NCI-H2227 treated with DMSO at 0.1 percent for 48 hours (cell line): ENCODE results near the gene OGDH.

Experiments used
- DNase-seq: peaks from one replicate; lab custom pipeline; 2025; lab: John Stamatoyannopoulos, UW

Gene OGDH

DNA sequence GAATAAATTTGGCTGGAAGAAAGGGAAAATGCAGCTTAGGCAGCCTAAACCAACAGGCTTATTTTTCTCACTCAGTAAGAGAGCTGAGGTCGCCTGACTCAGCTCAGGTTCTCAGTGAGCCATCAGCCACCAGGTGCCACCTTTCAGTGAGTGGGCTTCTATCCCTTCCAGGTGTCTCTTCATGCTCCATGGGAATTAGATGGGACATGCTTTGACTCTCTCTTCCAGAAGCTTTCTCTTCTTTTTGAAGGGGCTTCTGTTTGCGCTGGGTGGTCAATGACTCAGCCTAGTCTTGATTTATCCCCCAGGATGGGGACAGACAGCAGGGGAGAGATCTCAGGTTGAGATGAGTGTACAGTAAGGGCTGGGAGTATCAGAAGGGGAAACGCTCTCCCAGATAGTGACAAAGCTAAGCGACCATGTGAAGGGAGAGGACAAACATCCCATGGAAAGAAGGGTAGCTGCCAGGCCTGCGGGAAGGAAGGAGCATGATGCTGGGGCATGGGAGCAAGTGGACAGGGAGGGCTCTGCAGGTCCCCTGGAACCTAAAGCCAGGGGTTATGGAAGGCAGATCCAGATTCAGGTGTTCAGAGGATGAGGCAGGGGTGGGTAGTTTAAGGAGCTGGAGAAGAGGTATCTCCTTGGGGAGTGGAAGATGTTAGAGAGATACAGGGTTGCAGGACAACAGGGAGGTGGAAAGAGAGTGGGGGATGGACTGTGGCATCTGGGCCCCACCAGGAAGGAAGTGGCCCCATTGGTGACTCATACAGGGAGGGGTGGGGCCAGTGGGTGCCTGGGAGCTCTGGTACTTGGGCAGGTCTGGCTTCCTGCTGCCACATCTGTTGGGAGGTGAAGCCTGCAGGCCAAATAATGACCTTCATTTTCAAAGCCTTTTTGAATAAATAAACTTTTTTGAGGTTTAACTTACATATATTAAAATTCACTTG lies 32.5 kb downstream of the OGDH start:
- DNase-seq, result no peak

DNA sequence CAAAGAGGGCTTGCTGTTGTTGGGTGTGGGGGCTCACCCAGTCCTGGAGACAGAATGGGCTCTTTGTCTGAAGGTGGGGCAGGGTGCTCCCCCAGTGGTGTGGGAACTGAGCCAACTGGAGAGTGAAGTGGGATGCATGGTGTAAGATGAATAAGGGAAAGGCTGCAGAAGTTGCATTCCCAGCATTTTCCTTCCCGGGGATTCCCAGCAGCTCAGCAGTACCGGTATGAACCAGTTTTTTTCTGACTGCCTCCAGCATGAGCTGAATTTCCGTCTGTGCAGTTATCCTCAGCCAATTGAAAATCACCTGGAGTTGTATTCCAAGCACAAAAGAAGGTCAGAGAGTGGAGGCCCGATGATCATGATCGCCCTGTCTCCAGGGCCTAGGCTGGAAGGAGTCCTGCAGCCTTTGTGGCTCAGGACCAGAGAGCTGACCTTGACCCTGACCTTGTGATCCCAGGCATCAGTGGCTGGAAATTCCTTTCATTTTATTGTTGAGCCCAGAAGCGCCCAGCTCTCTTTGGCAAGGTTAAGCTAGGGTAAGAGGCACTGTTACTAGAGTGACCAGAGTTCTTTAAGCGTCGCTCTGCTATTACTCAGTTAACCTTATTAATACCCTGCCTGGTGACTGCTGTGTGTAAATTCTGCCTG lies 33.4 kb downstream of the OGDH start:
- DNase-seq, result peak; percentile 17

DNA sequence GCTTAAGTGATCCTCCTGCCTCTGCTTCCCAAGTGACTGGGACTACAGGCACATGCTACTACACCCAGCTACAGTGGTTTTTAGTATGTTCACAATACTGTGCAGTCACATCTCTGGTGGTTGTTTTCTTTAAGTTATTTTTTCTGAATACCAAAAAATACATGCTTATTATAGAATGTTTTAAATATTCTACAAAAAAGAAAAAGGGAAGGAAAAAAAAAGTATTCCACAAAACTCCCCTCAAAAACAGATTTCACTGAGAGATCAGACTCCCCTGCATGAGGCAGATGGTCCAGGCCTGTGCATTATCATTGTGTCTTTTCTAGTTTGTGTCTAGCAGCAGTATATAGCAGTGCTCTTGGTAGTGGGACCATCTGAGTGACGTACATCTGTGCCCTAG lies 36.8 kb downstream of the OGDH start:
- no peak for DNase-seq

DNA sequence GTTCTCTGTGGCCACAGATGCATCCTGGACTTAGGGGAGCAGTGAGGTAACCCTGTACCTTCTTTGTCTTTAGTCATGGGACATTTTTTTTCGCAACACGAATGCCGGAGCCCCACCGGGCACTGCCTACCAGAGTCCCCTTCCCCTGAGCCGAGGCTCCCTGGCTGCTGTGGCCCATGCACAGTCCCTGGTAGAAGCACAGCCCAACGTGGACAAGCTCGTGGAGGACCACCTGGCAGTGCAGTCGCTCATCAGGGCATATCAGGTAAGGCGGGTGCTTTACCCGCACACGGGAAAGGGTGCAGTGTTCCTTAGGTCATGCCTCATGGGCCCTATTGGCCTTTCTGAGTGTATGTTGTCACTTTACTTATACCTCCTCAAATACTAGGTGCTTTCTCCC lies 38.8 kb downstream of the OGDH start:
- no peak for DNase-seq

DNA sequence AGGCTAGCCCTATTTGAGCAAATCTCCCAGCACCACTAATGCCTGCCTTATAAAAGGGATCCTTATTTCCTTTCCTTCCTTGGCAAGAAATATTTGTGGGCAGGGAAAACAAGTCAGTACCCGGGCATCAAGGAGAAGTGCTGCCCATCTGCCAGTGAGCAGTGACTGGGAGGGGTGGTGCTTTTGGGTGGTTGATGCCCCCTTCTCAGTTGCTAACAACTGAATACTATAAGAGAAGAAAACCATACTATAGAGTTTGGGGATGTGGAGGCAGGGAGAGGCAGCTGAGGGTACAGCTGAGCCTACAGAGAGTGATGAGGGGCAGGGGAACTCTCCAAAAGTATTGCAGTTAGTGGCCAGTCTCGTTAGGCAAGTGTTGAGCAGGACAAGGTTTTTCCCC lies 39.3 kb downstream of the OGDH start:
- no peak for DNase-seq

DNA sequence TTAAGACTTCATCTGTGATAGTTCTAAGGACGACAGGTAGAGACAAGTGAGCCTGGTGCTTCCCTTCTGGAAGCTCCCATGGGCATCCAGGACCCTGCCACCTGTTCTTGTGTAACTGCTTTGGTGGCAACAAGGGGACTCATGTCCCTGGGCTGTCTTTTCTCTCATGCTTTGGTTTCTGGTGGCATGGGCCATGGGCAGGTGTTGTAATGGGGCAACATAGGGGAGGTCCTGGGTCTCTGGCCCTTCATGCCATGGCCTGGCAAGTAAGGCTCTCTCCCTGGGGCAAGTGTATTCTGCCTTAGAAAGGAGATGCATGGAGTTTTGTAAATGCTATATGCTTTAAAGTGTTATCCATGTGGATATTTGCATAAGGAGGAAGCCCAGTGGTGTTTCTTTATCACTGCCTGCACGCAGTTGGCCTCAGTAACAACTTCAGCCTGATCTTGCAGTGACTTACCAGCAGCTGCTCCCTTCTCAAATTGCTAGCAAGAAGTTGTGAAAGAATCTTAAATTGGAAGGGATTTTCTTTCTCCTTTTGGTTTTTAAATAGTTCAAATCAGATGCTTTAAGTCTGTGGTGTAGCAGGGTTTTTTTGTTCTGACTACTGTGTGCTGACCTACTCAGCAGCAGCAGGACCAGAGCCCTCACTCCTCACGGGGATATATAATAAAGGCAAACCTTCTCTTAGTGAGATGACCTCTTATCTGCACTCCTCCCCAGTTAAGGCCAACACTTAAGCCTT lies 39.9 kb downstream of the OGDH start:
- no peak for DNase-seq

DNA sequence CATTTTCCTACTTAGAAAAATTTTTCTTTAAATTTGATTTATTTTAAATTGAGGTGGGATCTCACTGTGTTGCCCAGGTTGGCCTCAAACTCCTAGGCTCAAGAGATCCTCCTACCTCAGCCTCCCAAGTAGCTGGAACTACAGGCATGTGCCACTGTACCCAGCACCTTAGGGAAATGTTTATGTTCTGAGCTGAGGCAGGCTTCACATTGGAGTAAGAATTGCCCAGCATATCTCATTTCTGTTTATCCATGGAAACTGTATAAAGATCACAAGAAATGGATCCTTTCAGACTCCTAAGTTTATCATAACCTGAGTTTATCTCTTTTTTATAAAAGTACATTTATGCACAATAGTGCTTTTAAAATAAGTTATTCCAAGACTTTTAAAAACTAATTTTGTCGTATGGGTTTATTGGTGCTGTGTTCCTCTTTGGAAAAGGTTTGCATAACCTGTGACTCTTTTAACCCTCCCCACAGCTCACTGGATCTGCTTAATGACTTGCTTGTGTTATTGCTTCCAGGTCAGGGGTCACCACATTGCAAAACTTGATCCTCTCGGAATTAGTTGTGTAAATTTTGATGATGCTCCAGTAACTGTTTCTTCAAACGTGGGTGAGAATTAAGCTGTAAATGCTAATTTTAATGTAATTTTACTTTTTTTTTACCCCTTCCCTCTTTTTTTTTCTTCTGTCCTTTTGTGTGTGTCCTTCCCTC lies 40.7 kb downstream of the OGDH start:
- DNase-seq, result no peak

DNA sequence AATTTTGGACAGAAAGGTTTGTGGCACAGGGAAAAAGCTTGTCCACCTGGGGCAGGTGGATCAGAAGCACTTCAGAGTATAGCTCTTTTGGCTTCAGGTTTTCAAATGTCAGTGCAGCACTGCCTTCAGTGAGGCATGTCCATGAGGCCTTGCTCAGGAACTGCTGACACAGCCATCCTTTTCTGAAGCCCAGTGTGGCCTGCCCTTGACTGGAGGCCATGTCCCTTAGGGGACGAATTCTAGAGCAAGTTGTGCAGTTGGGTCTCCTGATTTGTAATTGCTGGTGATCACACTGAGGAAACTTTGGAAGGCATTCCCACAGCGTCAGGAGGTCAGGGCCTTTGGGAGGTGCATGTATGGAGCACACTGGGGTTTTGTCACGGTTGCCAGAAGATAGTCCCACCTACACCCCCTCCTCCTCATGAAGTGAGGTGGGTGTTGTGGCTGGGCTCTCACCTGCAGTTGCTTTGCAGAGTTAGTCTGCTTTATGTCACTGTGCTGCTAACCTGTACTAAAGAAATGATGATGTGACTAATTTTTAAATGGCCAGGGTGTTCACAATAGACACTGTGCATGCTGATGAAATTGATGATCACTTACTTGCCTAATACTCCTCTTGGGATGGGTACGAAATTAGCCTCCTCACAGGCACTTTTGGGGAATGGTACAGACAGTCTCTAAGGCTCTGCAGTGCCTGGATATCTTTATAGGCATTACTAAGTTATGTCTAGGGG lies 41.7 kb downstream of the OGDH start:
- no peak for DNase-seq

DNA sequence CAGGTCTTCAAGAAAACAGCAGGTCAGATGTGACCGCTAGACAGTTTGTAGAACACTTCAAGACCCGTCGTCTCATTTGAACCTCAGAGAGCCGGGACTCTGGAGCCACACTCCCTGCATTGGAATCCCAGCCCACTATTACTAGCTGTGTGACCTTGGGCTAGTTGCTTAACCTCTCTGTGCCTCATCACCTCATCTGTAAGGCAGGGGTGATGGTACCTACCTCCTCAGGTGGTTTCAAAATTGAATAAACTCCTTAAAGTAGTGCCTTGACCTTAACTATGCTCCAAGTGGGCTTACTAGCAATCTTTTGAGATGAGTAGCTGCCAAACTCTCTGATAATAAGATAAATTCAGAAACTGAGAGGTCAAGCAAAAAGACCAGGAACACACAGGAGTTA lies 43.8 kb downstream of the OGDH start:
- DNase-seq, result no peak

DNA sequence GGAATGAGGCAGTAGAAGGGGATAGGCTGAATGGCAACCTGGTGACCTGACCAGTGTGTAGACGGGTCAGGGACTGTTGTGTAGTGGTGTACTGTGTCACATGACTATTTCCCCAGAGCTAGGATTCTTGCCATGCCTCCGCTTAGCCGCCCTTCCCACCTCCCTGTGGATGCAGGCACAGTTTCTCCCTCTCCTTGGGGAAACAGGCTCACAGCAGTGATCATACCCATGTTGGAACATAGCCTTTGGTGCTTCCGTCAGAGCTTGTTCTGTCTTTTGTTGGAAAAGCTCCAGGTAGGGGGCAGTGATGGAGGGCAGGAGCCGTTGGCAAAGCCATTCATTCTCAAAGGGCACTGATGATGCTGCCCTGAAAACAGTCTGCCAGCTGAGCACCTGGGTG lies 44.3 kb downstream of the OGDH start:
- DNase-seq, result no peak

DNA sequence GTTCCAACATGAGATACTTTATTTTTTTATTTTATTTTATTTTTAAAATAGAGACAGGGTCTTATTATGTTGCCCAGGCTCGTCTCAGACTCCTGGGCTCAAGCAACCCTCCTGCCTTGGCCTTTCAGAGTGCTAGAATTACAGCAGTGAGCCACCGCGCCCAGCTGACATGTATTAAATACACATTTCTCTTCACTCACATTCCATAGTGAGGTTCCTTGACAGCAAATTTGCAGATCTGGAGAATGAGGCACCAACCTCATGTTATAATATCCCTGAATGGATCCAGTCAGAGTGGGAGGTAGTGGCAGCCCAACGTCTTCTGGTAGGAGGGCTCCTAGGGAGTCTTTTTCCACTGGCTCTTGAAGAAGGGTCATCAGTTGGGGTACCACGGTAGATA lies 46.1 kb downstream of the OGDH start:
- no peak for DNase-seq

DNA sequence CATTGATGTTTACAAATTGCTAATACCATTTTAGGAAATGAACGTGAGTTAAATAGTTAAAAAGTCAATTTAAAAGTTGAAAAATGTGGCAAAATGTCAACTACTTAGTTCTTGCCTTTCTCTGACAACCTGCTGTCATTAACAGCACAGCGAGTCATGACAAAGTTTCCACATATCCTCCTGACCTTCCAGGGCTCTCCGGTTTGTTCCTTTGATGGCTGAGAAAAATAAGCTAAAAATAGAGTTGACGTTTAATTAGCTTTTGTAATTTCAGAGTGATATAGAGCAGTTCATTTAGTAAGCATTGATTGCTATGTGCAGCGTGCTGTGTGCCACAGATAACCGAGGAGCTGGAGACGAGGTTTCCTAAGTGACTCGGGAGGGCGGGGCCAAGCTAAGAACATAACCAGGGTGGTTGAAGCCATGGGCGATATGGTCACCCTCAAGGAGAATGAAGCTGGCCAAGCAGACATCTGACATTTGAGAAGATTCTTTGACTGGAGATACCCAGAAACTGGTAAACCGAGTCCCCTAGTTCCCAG lies 47.9 kb downstream of the OGDH start:
- DNase-seq, result no peak

DNA sequence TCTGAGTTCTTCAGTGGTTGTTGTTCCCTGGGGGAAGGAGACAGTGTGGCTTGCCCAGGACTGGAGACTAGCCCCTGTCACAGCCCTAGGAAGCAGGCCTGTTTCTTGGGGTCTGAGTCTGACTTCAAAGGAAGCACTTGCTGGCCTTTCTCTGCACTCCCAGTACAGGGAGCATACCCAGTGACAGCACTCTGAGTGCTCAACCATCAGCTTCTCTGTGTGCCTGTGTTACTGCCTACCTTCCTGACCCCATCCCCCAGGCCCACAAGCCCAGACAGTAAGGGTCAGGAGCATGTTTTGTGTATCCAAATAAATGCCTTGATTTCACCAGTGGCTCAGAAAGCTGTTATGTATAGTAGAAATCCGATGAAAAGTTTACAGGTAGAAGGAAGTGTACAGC lies 48.9 kb downstream of the OGDH start:
- no peak for DNase-seq

DNA sequence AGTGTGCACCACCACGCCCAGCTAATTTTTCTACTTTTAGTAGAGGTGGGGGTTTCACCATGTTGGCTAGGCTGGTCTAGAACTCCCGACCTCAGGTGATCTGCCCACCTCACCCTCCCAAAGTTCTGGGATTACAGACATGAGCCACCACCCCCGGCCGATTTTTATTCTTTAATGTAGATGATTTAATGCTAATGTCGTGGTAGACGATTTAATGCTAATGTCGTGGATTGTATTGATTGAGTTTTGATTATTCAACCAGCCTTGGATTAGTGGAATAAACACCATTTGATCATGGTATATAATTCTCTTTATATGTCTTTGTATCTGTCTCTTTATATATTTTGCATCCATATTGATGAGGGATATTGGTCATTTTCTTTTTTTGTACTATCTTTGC lies 52.6 kb downstream of the OGDH start:
- no peak for DNase-seq

DNA sequence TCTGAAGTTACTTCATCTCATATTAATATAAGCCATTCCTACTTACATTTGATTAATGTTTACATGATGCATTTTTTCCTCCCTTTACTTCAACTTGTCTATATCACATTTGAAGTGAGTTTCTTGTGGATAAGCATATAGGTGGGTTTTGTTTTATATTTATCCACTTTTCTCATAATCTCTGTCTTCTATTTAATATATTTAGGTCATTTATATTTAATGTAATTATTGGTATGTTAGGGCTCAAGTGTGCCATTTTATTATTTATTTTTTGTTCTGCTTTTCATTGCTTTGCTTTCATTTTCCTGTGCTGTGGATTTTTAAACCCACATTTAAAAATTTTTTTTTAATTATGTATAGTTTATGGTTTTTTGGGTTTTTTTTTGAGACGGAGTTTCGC lies 54.8 kb downstream of the OGDH start:
- no peak for DNase-seq

DNA sequence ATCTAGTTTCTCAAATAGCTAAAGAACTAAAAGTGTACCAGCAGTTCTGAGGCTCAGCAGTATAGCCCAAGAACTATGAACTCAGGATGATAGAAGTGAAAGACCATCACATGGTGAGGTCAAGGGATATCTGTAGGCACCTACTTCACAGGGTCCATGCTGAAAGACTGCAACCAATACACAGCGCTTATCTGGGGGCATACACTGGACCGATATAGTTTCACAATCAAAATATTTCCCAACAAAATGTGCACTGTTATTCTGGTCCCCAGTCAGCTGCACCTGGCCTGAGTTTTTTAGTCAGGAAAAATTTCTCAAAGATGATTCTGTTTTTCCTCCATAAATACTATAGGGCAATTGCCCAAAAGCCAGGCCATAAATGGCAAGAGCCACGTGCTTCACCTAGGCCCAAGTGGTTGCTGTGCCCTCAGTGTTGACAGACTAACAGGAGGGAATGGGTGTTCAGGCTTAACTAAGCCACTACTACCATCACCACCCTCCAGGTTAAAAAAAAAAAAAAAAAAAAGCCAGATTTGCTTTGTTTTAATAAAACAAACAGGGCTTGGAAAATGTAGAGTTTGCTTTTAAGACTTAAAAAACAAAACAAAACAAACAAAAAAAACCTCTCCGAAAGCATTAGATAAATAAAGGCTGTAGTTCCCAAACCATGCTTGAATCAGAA lies 58.5 kb downstream of the OGDH start:
- no peak for DNase-seq

DNA sequence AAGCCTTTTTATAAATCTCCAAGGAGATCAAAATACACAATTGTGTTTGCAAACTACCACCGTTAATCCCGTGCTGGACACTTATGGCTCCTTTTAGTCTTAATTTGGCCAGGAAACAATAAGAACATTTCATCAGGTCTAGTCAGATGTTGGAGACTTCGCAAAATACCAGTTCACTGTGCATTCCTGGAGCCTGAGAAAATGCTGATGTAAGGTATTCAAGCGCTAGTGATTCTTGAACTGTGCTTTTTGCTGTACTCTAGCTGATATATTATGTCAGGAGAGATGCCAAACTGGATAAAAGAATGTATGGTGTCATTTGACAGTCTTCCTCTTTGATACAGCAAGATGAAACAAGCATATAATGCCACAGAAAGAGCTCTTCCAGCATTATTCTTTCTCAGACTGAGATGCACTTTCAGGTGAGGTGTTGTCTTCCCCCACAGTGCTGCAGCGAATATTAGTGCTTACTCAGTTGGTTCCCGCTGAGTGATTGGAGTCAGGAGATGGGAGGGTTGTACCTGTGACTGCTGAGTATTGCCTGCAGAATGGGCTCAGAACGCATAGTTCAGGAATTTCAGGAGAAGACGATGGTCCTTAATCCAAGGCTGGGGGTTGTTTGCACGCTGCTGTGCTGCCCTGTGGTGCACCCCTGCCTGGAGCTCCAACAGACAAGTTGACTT lies 59.2 kb downstream of the OGDH start:
- no peak for DNase-seq

DNA sequence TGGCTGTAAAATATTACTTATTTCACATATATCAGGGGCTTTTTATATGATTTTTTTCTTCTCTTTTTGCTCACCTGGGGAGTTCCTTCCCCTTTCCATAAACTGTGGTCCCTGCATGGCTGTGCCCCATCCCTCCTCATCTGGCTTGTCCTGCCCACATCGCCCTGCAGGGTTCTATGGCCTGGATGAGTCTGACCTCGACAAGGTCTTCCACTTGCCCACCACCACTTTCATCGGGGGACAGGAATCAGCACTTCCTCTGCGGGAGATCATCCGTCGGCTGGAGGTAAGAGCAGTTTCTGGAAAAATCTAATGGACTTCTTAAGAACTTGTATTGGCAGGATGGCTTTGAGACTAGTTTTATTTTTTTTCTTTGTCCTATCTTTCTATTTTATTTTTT lies 60.1 kb downstream of the OGDH start:
- no peak for DNase-seq

DNA sequence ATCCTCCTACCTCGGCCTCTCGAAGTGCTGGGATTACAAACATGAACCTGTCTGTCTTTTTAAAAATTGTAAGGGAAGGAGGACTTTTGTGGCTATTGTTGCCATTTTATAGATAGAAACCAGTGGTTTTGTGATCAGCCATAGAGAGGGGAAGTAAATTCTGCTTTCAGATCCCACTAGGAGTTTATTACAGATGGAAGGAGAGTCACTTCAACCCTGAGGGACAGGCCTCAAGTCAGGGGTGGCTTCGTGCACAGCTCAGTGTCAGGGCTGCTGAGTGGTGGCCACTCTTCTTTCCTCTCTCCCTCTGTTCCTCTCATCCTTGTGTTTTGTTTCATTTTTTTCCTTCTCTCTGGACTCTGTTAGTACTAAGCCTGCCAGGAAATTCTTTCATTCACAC lies 60.8 kb downstream of the OGDH start:
- DNase-seq, result no peak

DNA sequence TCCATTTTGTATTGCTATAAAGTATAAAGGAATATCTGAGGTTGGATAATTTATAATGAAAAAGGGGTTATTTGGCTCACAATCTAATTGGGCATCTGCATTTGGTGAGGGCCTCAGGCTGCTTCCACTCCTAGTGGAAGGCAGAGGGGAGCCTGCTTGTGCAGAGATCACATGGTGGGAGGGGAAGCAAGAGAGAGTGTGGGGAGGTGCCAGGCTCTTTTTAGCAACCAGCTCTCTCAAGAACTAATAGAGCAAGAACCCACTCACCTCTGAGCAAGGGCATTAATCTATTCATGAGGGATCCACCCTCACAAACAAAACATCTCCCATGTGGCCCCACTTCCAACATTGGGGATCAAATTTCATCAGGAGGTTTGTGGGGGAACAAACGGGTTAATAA lies 64.6 kb downstream of the OGDH start:
- DNase-seq, result no peak
